IPS-NIHi7 (cell line): Measurements from ENCODE around the gene LRRC4B.
"Not testable (repeated sequence)": the region's sequence is repeated elsewhere in the genome, so short reads cannot be mapped to it uniquely, and the experiment has no call there.

Experiments used
- DNase-seq: peaks from one replicate; pipeline ENCODE4 v3.0.0; 2012; ENCODE audit warnings: mixed read lengths; ENCODE audit errors: extremely low spot score

Gene LRRC4B

DNA sequence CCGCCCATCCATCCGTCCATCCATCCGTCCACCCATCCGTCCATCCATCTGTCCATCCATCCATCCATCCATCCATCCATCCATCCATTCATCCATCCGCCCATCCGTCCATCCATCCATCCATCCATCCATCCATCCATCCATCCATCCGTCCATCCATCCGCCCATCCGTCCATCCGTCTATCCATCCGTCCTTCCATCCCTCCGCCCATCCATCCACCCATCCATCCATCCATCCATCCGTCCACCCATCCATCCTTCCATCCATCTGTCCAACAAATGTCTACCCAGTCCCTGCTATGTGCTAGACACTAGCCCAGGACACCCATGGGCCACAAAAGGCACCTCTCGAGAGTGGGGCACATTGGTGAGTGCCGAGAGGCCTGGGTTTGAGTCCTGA is 15.7 kb downstream of the LRRC4B start:
- DNase-seq: no peak

DNA sequence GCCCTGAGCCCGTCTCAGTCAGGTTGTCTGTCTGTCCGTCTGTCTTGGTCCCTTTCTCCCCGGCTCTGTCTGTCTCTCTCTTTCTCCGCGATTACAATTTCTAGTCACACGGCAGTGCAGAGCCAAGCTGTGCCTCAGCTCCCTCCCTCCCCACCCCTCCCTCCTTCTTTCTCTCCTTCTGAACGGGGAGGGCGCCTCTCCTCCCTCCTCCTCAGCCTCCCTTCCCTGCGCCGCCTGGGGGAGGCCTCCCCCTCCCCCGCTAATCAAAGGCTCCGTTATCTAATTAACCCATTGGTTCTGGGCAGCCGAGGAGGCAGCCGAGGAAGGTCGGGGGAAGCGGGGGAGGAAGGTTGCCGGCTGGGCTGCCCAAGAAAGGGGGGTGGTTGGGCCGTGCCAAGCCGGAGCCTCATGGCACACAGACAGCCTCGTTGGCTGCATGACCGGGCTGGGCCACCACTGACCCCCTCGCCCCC is 16.5 kb downstream of the LRRC4B start:
- no peak for DNase-seq

DNA sequence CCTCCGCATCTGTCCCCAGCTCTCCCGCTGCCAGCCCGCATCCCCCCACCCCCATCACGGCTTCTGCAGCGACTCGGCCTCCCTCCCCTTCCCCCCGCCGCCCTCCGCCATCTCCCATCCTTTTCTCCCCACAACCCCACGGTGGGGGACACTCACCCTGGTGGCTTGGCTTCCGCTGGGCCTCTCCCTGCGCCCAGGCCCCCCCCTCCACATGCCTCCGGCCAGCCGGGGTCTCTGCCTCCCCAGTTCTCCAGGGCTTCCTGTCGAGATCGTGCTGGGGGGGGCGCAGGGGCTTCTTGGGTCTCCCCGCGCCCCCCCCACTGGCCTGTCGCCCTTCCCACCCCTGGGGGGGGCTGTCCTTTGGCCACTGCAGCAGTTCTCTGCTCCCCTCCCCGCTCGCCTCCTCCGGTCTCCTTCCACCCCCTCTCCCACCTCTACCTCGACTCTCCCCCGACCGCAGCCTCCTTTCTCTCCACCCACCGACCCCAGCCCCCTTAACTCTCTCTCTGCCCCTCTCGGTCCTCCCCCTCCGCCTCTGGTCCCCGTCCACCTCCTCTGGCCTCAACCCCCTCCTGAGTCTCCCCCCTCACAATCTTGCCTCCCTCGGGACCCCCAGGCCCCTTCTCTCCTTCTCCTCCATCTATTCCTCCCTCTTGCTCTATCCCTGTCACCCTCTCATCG is 17.1 kb downstream of the LRRC4B start:
- no peak for DNase-seq

DNA sequence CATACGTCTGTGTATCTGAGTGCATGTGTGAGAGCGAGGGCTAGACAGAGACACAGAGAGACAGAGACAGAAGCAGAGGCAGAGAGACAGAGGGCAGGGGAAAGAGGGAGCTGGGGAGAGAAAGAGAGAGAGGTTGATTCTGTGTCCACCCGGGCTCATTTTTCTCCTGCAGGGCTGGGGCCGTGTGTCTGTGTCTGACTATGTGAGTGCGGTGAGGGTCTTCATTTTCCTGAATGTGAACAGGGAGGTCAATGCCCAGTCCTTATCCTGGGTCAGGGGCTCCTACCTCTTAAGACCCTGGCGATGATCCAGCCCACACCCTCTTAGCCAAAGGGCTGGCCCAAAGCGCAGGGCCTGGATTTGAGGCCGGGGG is 17.7 kb downstream of the LRRC4B start:
- no peak for DNase-seq

- no peak for DNase-seq
Observed at GRCh38 chr19:50549927-50550593, 18.2 kb downstream of the LRRC4B start.

GRCh38 chr19:50549059-50549926 is 18.9 kb downstream of the LRRC4B start:
- DNase-seq: no peak

DNA sequence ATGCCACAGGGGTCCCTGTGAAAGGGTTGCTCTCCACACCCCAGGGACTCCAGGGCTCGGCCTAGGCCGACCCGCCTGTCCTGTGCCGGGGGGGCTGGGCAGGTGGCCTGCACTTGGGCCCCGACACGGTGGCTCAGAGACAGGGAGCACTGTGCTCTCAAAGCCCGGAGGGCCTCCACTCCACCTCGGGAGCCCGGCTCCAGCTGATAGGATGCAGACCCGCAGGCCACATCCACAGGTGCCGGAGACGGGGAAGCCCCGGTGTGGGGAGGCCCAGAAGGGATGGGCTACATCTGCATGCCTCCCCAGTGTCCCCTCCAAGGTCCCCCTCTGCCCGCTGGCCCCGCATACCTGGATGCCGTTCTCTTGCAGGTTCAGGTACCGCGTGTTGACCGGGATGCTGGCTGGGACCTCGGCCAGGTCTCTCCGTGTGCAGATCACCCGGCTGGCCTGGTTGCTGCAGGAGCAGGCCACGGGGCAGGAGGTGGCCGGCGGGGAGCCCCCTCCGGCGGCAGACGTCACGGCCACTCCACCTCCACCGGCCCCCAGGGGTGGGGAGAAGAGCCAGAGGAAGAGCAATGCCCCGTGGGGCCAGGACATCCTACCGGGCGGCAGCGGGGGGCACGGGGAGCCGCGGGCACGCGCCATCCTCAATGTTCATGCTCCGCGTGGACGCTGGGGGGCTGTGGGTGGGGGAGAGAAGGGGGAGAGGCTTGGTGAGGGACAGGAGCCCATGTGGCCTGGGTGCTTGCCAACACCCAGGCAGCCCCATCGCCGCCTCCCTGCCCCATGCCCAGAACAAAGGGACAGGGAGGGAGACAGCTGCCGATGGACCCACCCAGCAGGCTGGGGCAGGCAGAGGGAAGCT is 19.8 kb downstream of the LRRC4B start:
- no peak for DNase-seq

- DNase-seq: no peak
Observed at GRCh38 chr19:50547385-50548190, 20.6 kb downstream of the LRRC4B start.

GRCh38 chr19:50546527-50547221 is 21.6 kb downstream of the LRRC4B start:
- DNase-seq: no peak

GRCh38 chr19:50542943-50543342 is 25.3 kb downstream of the LRRC4B start:
- no peak for DNase-seq

DNA sequence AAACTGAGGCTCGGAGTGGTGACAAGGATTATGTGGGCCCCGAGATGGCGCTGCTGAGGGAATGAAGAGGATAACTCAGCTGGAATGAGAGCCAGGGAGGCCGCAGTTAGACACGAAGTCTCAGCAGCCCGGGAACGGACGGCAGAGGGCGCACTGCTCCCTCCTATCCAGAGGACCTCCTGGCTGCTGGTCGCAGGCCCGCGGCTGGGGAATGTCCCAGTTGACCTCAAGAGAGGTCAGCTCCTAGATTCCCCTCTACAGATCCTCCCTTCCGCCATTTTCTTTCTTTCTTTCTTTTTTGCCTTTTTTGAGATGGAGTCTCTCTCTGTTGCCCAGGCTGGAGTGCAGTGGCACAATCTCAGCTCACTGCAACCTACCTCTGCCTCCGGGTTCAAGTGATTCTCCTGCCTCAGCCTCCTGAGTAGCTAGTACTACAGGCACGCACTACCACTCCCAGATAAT is 30.4 kb downstream of the LRRC4B start:
- DNase-seq: peak; percentile 97

DNA sequence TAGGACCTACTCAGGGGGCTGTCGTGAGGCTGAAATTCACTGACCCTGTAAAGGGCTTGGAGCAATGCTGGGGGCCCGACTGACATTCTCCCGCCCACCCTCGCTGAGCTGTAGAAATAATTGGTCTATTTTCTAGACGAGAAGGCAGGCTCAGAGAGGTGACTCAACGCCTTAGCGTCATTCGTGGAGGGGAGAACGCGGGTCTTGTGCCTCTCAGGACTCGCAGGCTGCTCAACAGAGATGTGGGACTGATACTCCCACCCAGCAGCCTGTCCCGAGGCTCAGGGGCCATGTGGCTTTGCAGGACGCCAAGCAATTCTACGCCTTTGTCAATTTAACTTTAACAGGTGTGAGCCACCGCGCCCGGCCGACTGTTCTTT is 30.9 kb downstream of the LRRC4B start:
- no peak for DNase-seq

DNA sequence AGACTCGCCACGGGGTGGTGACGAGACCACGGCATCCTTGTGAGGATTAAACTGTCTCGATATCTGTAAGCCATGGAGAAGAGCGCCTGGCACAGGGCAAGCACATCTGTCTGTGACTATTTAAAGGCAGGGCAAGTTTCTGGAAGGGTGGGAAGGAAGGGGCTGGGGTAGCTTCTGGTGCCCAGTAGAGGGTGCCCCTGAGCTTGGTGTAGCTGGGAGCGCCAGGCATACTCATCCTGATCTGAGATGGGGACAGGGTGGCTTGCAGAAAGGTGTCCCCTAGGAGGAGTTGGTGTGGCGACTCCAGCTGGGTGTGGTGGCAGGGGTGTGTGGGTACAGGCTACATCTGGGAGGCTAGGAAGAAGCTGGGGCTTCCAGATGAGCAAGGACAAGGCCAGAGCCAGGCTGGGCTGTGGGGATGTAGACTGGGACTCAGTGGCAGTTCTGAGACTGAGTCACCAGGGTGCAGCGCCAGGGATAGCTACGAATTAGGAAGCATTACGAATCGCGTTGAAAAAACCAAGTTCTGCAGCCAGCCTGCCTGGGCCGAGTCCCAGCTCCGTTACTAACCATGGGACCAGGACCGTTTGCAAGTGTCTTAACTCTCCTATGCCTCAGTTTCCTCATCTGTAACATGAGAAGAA is 31.5 kb downstream of the LRRC4B start:
- DNase-seq: no peak

DNA sequence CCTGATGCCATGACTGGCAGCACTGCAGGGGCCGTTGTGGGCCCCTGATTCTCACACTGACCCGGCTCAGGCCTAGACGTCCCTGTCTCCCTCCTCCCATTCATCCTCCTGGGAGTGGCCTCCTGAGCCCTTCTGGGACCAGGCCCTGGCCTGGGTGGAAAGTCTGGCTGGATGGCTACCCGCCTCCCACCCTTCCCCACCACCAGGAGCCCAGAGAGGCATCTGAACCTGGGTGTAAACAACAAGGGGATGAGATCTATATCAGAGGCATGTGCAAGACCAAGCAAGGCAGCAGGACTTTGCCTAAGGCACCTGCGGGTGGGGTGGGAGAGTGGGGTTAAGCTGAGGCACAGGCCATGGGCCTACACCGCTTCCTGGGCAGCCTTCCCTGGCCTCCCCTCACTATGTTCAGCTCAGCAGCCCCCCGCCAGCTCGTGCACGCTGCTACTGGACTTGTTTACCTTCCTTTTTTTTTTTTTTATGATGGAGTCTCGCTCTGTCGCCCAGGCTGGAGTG is 32.5 kb downstream of the LRRC4B start:
- DNase-seq: no peak

GRCh38 chr19:50534478-50534877 is 33.8 kb downstream of the LRRC4B start:
- no peak for DNase-seq

- no peak for DNase-seq
Observed at GRCh38 chr19:50532952-50533351, 35.3 kb downstream of the LRRC4B start.

DNA sequence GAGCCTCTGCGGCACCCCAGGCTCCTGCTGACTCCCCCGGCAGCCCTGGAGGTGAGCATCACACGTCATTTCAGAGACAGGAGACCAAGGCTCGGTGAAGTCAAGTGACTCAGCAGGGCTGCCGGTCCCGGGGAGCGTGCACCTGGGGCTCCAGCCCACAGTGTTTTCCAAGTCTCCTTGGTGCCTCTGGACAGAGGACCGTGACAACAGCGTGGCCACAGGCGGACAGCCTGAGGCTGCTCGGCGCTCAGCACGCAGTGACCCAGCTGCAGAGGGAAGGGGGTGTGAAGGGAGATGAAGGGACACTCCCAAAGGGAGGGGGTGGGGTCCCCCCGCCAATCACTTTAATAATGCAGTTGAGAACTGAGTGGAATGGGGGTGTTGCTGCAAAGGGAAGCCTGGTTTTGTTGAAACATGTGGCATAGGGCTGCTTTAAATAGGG is 37.0 kb downstream of the LRRC4B start:
- DNase-seq: no peak

DNA sequence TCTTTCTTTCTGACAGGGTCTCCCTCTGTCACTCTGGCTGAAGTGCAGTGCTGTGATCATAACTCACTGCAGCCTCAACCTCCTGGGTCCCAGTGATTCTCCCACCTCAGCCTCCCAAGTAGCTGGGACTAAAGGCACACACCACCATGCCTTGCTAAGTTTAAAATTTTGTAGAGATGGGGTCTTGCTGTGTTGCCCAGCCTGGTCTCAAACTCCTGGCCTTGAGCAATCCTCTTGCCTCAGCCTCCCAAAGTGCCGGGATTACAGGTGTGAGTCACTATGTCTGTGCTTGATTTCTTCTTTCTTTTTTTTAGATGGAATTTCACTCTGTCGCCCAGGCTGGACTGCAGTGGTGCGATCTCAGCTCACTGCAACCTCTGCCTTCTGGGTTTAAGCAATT is 40.2 kb downstream of the LRRC4B start:
- DNase-seq: not testable (repeated sequence)

DNA sequence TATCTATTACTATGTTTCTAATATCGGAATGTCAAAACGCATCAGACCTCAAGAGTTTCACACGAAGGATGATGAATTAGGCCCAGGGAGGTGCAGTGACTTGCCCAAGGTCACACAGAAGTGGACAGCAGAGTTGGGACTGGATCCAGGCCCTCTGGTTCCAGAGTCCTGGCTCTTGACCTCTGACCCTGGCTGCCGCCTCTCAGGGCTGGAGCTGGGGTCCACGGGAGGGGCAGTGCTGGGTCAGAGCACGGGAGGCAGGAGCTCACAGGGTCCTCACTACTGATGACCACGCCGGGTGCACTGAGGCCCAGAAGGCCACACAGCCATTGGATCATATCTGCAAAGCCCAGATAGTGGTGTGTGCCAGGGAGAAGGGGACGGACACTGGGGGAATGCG is 45.4 kb downstream of the LRRC4B start:
- no peak for DNase-seq
